Neural cell (in vitro differentiated cells): ENCODE measurements around the gene DNAH8. TPM values are rescaled to one million over a fixed set of nuclear protein-coding genes. Genes with fewer than 3 reads are reported as not detected.

Experiments
- H2AFZ ChIP-seq: fragments of 200-600, 300-800 bp; sonication (generic), shearing (Covaris generic); 2 replicates; pipeline ENCODE4 v1.6.0; 2014; ENCODE audit warnings: low read depth, mild to moderate bottlenecking, antibody characterized with exemption, low read length, moderate library complexity
- H3F3A ChIP-seq: fragments of 200-600 bp; shearing (Covaris generic); 2 replicates; pipeline ENCODE4 v1.6.1; 2016; ENCODE audit warnings: mild to moderate bottlenecking, moderate library complexity, mixed read lengths, antibody characterized with exemption, low read length; ENCODE audit not compliant: insufficient read depth, poor library complexity, severe bottlenecking
- H3K27ac ChIP-seq: fragments of 200-600, 300-800 bp; sonication (generic), shearing (Covaris generic); 2 replicates; pipeline ENCODE4 v1.5.1; 2014; ENCODE audit warnings: mild to moderate bottlenecking, low read length, moderate library complexity
- H3K27me3 ChIP-seq: fragments of 300-800, 200-600 bp; sonication (generic), shearing (Covaris generic); 2 replicates; pipeline ENCODE4 v1.6.0; 2014; ENCODE audit warnings: mild to moderate bottlenecking, low read depth, low read length, moderate library complexity; ENCODE audit not compliant: insufficient read depth
- H3K36me3 ChIP-seq: fragments of 300-800, 200-600 bp; sonication (generic), shearing (Covaris generic); 2 replicates; pipeline ENCODE4 v1.5.1; 2014; ENCODE audit warnings: mild to moderate bottlenecking, antibody characterized with exemption, low read length, moderate library complexity; ENCODE audit not compliant: insufficient read depth
- H3K4me2 ChIP-seq: fragments of 300-800, 200-600 bp; sonication (generic), shearing (Covaris generic); 2 replicates; pipeline ENCODE4 v1.6.0; 2014; ENCODE audit warnings: mild to moderate bottlenecking, low read length
- H3K4me3 ChIP-seq: fragments of 300-800, 200-600 bp; sonication (generic), shearing (Covaris generic); 2 replicates; pipeline ENCODE4 v1.5.1; 2014; ENCODE audit warnings: mild to moderate bottlenecking, low read length, moderate library complexity
- H3K79me2 ChIP-seq: fragments of 200-600 bp; shearing (Covaris generic); replicated peaks from 2 replicates; pipeline ENCODE4 v1.6.0; 2014; ENCODE audit warnings: mild to moderate bottlenecking, low read length, moderate library complexity; ENCODE audit not compliant: insufficient read depth
- H3K9ac ChIP-seq: fragments of 300-800, 200-600 bp; sonication (generic), shearing (Covaris generic); 2 replicates; pipeline ENCODE4 v1.6.1; 2016; ENCODE audit warnings: mild to moderate bottlenecking, low read length, mixed read lengths
- H3K9me2 ChIP-seq: fragments of 200-600 bp; shearing (Covaris generic); 2 replicates; pipeline ENCODE4 v1.6.1; 2016; ENCODE audit warnings: mild to moderate bottlenecking, low read length, mixed read lengths; ENCODE audit not compliant: insufficient read depth
- H3K9me3 ChIP-seq: fragments of 200-600, 300-800 bp; sonication (generic), shearing (Covaris generic); 2 replicates; pipeline ENCODE4 v1.6.1; 2016; ENCODE audit warnings: mild to moderate bottlenecking, mixed run types, low read length, moderate library complexity, mixed read lengths
- H4K20me1 ChIP-seq: fragments of 200-600 bp; shearing (Covaris generic); 2 replicates; pipeline ENCODE4 v1.6.1; 2016; ENCODE audit warnings: mild to moderate bottlenecking, mixed run types; ENCODE audit not compliant: insufficient read depth
- CTCF ChIP-seq: fragments of 450-650 bp; IDR thresholded peaks from 2 replicates; pipeline ENCODE4 v1.5.1; 2014; ENCODE audit warnings: antibody characterized with exemption, mild to moderate bottlenecking, moderate library complexity; ENCODE audit not compliant: poor library complexity, severe bottlenecking
- EP300 ChIP-seq: fragments of 450-650 bp; conservative IDR thresholded peaks from 2 replicates; pipeline ENCODE4 v1.6.1; 2014; ENCODE audit warnings: antibody characterized with exemption, mild to moderate bottlenecking, moderate library complexity; ENCODE audit not compliant: poor library complexity, severe bottlenecking
- EZH2 ChIP-seq: fragments of 200-600, 300-800 bp; shearing (Covaris generic), sonication (generic); IDR thresholded peaks from 2 replicates; pipeline ENCODE4 v1.6.1; 2014; ENCODE audit warnings: antibody characterized with exemption, low read length, borderline replicate concordance, mild to moderate bottlenecking; ENCODE audit not compliant: insufficient read depth, poor library complexity, severe bottlenecking
- MXI1 ChIP-seq: fragments of 450-650 bp; conservative IDR thresholded peaks from 2 replicates; pipeline ENCODE4 v1.6.1; 2014; ENCODE audit warnings: antibody characterized with exemption, mild to moderate bottlenecking; ENCODE audit not compliant: poor library complexity, severe bottlenecking
- POLR2AphosphoS5 ChIP-seq: IDR thresholded peaks from 2 replicates; pipeline ENCODE4 v1.6.1; 2012
- RAD21 ChIP-seq: fragments of 450-650 bp; conservative IDR thresholded peaks from 2 replicates; pipeline ENCODE4 v1.6.1; 2014; ENCODE audit warnings: antibody characterized with exemption, mild to moderate bottlenecking, moderate library complexity
- SMC3 ChIP-seq: fragments of 450-650 bp; conservative IDR thresholded peaks from 2 replicates; pipeline ENCODE4 v1.6.1; 2014; ENCODE audit warnings: antibody characterized with exemption, mild to moderate bottlenecking, moderate library complexity; ENCODE audit not compliant: poor library complexity
- TAF1 ChIP-seq: IDR thresholded peaks from 2 replicates; pipeline ENCODE4 v1.6.1; 2012; ENCODE audit warnings: low read depth
- polyA plus RNA-seq: library from polyadenylated mRNA; depleted of rRNA; stranded (reverse); fragments of >200 nt; gene quantifications from 2 replicates; pipeline ENCODE4 v1.2.3, GENCODE V29; 2014
- TF ChIP-seq, protein P1 (sequence below): IDR thresholded peaks from 2 replicates; pipeline ENCODE4 v1.6.1; 2012; ENCODE audit warnings: borderline replicate concordance

The DNAH8 gene
- polyA plus RNA-seq, 1 donor from 2014 or later, result 0.07 TPM

DNA sequence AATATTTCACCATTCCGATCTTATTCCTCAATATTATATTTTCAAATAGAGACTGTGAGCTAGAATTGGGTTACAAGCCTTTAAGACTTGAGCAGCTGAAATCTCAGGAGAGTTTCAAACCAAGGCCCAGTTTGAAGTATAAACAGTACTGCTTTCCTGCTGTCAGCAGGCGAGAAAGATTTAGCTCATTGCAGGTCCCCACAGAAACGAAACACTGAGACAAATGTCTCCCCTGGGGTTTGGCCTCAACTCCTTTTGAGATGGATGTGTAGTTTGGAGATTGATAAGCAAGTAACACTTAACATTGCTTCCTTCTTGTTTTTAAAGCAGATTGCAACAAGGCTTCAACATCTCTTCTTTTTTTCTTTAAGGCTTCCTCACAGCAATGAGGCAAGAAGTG, 311.1 kb downstream of the DNAH8 start:
- H3K79me2 ChIP-seq, result no peaks in the 10 kb centered on the region
- no peak overlapping the region for H3K4me2 ChIP-seq
- H3K9ac ChIP-seq, result no peak overlapping the region
- no peaks in the 10 kb centered on the region for H4K20me1 ChIP-seq
- no peak overlapping the region for H3K27ac ChIP-seq
- H3K36me3 ChIP-seq, result no peaks in the 10 kb centered on the region
- no peak overlapping the region for H2AFZ ChIP-seq
- TF ChIP-seq TAF1 (no peak), EZH2 (no peak), MXI1 (no peak), SMC3 (no peak), RAD21 (no peak), CTCF (no peak), EP300 (no peak), POLR2AphosphoS5 (no peak)
- TF ChIP-seq, protein P1, sequence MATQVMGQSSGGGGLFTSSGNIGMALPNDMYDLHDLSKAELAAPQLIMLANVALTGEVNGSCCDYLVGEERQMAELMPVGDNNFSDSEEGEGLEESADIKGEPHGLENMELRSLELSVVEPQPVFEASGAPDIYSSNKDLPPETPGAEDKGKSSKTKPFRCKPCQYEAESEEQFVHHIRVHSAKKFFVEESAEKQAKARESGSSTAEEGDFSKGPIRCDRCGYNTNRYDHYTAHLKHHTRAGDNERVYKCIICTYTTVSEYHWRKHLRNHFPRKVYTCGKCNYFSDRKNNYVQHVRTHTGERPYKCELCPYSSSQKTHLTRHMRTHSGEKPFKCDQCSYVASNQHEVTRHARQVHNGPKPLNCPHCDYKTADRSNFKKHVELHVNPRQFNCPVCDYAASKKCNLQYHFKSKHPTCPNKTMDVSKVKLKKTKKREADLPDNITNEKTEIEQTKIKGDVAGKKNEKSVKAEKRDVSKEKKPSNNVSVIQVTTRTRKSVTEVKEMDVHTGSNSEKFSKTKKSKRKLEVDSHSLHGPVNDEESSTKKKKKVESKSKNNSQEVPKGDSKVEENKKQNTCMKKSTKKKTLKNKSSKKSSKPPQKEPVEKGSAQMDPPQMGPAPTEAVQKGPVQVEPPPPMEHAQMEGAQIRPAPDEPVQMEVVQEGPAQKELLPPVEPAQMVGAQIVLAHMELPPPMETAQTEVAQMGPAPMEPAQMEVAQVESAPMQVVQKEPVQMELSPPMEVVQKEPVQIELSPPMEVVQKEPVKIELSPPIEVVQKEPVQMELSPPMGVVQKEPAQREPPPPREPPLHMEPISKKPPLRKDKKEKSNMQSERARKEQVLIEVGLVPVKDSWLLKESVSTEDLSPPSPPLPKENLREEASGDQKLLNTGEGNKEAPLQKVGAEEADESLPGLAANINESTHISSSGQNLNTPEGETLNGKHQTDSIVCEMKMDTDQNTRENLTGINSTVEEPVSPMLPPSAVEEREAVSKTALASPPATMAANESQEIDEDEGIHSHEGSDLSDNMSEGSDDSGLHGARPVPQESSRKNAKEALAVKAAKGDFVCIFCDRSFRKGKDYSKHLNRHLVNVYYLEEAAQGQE, result no peak
- no peaks in the 10 kb centered on the region for H3K9me2 ChIP-seq
- no peaks in the 10 kb centered on the region for H3F3A ChIP-seq
- no peak overlapping the region for H3K4me3 ChIP-seq
- H3K27me3 ChIP-seq, result no peaks in the 10 kb centered on the region
- H3K9me3 ChIP-seq, result no peaks in the 10 kb centered on the region

GRCh38 chr6:39029156-39030011, 314.3 kb downstream of the DNAH8 start:
- Histone ChIP-seq H3K36me3 (no peaks in the 10 kb centered on the region), H3K27me3 (no peaks in the 10 kb centered on the region), H3K4me2 (no peak overlapping the region), H3K27ac (no peak overlapping the region), H3K9ac (no peak overlapping the region), H3K9me2 (no peaks in the 10 kb centered on the region), H4K20me1 (no peaks in the 10 kb centered on the region), H2AFZ (no peak overlapping the region), H3K4me3 (no peak overlapping the region), H3K79me2 (no peaks in the 10 kb centered on the region), H3F3A (no peaks in the 10 kb centered on the region), H3K9me3 (no peaks in the 10 kb centered on the region)
- no peak for TF ChIP-seq RAD21
- peak; percentile 46 for TF ChIP-seq CTCF
